Endothelial cell (in vitro differentiated cells): ENCODE measurements around the gene RILPL1. TPM values are rescaled to one million over a fixed set of nuclear protein-coding genes. Genes with fewer than 3 reads are reported as not detected.

Experiments
- DNase-seq: peaks from one replicate; pipeline ENCODE4 v3.0.0; 2021; ENCODE audit warnings: low spot score
- H3K27ac Mint-ChIP-seq: one replicate; pipeline ENCODE4 v1.8.0; 2021; ENCODE audit warnings: mixed read lengths, inconsistent platforms; ENCODE audit not compliant: unreplicated experiment
- H3K27me3 Mint-ChIP-seq: one replicate; pipeline ENCODE4 v1.8.0; 2021; ENCODE audit warnings: mild to moderate bottlenecking, moderate library complexity, mixed read lengths, inconsistent platforms; ENCODE audit not compliant: unreplicated experiment
- H3K36me3 Mint-ChIP-seq: one replicate; pipeline ENCODE4 v1.8.0; 2021; ENCODE audit warnings: mild to moderate bottlenecking, low read depth, mixed read lengths, inconsistent platforms; ENCODE audit not compliant: unreplicated experiment
- H3K4me1 Mint-ChIP-seq: one replicate; pipeline ENCODE4 v1.8.0; 2021; ENCODE audit warnings: mild to moderate bottlenecking, mixed read lengths, inconsistent platforms; ENCODE audit not compliant: unreplicated experiment
- H3K4me3 Mint-ChIP-seq: one replicate; pipeline ENCODE4 v1.8.0; 2021; ENCODE audit warnings: mild to moderate bottlenecking, mixed read lengths, inconsistent platforms; ENCODE audit not compliant: unreplicated experiment
- H3K9me3 Mint-ChIP-seq: one replicate; pipeline ENCODE4 v1.8.0; 2021; ENCODE audit warnings: mixed read lengths, inconsistent platforms; ENCODE audit not compliant: unreplicated experiment
- total RNA-seq: library from RNA; stranded (reverse); fragmentation: NEBNext Ultra II Directional; extraction: Animal tissue kit (Norgen Biotek cat#: 25700); gene quantifications from one replicate; pipeline ENCODE4 v1.2.1, GENCODE V29; 2021; ENCODE audit not compliant: unreplicated experiment
- TF ChIP-seq, protein P1 (sequence below): fragments of 200-600 bp; sonication (generic); IDR thresholded peaks from one replicate; pipeline ENCODE4 v1.5.0; 2021; ENCODE audit warnings: antibody characterized with exemption; ENCODE audit not compliant: unreplicated experiment

Gene RILPL1
- total RNA-seq, 1 donor from 2014 or later: 19.8 TPM

- H3K4me3 Mint-ChIP-seq: peak overlapping the region; percentile 15
- peaks cover 29% of the 10 kb centered on the region for H3K36me3 Mint-ChIP-seq
- TF ChIP-seq, protein P1, sequence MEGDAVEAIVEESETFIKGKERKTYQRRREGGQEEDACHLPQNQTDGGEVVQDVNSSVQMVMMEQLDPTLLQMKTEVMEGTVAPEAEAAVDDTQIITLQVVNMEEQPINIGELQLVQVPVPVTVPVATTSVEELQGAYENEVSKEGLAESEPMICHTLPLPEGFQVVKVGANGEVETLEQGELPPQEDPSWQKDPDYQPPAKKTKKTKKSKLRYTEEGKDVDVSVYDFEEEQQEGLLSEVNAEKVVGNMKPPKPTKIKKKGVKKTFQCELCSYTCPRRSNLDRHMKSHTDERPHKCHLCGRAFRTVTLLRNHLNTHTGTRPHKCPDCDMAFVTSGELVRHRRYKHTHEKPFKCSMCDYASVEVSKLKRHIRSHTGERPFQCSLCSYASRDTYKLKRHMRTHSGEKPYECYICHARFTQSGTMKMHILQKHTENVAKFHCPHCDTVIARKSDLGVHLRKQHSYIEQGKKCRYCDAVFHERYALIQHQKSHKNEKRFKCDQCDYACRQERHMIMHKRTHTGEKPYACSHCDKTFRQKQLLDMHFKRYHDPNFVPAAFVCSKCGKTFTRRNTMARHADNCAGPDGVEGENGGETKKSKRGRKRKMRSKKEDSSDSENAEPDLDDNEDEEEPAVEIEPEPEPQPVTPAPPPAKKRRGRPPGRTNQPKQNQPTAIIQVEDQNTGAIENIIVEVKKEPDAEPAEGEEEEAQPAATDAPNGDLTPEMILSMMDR: no peak
- peaks cover 3% of the 10 kb centered on the region for H3K27me3 Mint-ChIP-seq
- DNase-seq: no peak
- H3K9me3 Mint-ChIP-seq: no peaks in the 10 kb centered on the region
- H3K4me1 Mint-ChIP-seq: peaks cover 9% of the 10 kb centered on the region
- H3K27ac Mint-ChIP-seq: no peak overlapping the region
Measured at GRCh38 chr12:123528858-123529257, 4.7 kb downstream of the RILPL1 start.

DNA sequence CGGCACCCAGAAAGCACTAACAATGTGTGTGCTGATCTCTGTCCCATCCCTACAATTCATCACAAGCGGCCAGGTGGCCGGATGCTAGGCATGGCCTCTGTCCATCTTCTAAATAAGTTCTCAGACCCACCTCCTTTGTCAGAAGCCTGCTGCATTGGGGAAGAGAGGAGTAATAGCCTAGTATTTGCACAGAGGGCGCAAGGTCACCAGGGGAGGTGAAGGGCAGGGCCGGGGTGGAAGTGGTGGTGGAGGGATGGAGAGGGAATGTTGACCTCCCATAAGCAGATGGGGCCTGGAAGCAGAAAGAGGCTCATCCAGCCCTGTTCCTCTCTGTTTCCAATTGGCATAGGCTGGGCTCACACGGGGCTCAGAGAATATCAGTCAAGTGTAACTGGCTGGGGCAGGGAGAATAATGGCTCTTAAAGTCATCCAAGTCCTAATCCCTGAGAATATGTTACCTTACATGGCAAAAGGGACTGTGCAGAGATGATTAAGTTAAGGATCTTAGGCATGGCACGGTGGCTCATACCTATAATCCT lies 6.9 kb downstream of the RILPL1 start:
- TF ChIP-seq, protein P1: no peak
- H3K9me3 Mint-ChIP-seq: no peaks in the 10 kb centered on the region
- no peak overlapping the region for H3K4me3 Mint-ChIP-seq
- H3K4me1 Mint-ChIP-seq: peaks cover 3% of the 10 kb centered on the region
- peaks cover 38% of the 10 kb centered on the region for H3K36me3 Mint-ChIP-seq
- peaks cover 1% of the 10 kb centered on the region for H3K27me3 Mint-ChIP-seq
- no peak overlapping the region for H3K27ac Mint-ChIP-seq
- no peak for DNase-seq

GRCh38 chr12:123524378-123524777 lies 9.1 kb downstream of the RILPL1 start:
- DNase-seq: no peak
- Mint-ChIP-seq H3K36me3 (peaks cover 49% of the 10 kb centered on the region), H3K9me3 (no peaks in the 10 kb centered on the region), H3K27ac (no peak overlapping the region), H3K4me1 (no peaks in the 10 kb centered on the region), H3K4me3 (peak overlapping the region; percentile 40), H3K27me3 (peaks cover 1% of the 10 kb centered on the region)
- TF ChIP-seq, protein P1: no peak

GRCh38 chr12:123523518-123523917 lies 10.0 kb downstream of the RILPL1 start:
- H3K4me1 Mint-ChIP-seq: no peaks in the 10 kb centered on the region
- H3K27me3 Mint-ChIP-seq: peaks cover 1% of the 10 kb centered on the region
- TF ChIP-seq, protein P1: no peak
- H3K36me3 Mint-ChIP-seq: peaks cover 51% of the 10 kb centered on the region
- no peak overlapping the region for H3K27ac Mint-ChIP-seq
- no peak for DNase-seq
- no peaks in the 10 kb centered on the region for H3K9me3 Mint-ChIP-seq
- no peak overlapping the region for H3K4me3 Mint-ChIP-seq

DNA sequence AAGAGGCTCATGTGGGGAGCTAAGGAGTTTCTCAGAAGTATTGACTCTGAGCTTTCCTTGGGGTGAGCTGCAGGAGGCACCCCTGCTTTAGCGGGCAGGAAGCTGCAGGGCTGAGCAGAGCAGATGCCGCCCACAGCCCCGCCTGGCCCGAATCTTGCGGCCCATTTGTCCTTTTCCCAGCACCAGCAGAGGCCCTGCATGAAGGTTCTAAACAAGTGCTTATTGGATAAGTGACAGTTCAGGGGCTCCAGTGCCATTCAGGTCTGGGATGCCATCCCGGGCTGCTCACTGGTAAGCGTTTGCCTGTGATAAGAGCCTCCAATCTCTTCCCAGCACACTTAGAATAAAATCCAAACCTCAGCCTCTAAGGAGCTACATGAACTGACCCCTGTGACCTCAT lies 11.4 kb downstream of the RILPL1 start:
- no peak for DNase-seq
- H3K4me3 Mint-ChIP-seq: no peak overlapping the region
- H3K9me3 Mint-ChIP-seq: no peaks in the 10 kb centered on the region
- H3K27me3 Mint-ChIP-seq: peaks cover 1% of the 10 kb centered on the region
- H3K36me3 Mint-ChIP-seq: peaks cover 54% of the 10 kb centered on the region
- no peak overlapping the region for H3K27ac Mint-ChIP-seq
- no peaks in the 10 kb centered on the region for H3K4me1 Mint-ChIP-seq
- TF ChIP-seq, protein P1: no peak
